Subcutaneous adipose tissue (tissue), 4 donors: Measurements from ENCODE around the gene STUM. TPM values are rescaled to one million over a fixed set of nuclear protein-coding genes. Genes with fewer than 3 reads are reported as not detected.

Experiments used
- total RNA-seq, 4 donors: library from RNA; depleted of rRNA; stranded (reverse); fragments of >200 nt; gene quantifications; one replicate each; pipeline ENCODE4 v1.1.0, GENCODE V29; 2016
- TF ChIP-seq, protein P1 (sequence below): fragments of 450-650 bp; IDR thresholded peaks from one replicate; pipeline ENCODE4 v1.5.1; 2016; ENCODE audit warnings: low read depth, mild to moderate bottlenecking, control low read depth, antibody characterized with exemption, moderate library complexity

STUM gene
- total RNA-seq, 4 donors from 2014 or later = 0.16 to 4.1 (median 1.4) TPM

DNA sequence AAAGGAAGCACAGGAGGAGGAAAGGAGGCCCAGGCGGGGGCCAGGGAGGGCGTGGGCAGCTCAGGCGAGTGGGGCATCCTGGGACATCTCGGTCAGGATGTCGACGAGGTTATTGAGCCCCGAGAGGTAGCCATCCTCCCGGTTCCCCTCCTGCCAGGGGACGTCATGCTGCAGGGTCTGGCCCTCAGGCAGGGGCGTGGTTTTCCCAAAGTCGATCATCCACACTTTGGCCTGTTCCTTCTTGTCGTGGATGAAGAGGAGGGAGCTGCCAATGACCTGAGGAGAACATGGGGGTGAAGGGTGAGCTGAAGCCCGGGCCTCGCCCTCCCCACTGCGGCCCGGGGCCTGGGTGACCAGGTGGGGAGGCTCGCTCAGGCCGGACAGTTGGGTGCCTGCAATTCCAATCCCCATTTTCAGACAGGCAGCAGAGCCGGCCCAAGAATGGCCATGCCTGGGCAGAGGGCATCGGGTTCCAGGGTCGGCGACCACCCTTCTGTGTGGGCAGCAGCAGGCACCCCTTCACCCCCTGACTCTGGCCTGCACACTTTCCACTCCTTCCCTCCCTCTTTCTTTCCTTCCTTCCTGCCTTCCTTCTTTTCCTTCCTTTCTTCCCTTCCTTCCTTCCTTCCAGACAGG is 86.2 kb downstream of the STUM start:
- TF ChIP-seq, protein P1, sequence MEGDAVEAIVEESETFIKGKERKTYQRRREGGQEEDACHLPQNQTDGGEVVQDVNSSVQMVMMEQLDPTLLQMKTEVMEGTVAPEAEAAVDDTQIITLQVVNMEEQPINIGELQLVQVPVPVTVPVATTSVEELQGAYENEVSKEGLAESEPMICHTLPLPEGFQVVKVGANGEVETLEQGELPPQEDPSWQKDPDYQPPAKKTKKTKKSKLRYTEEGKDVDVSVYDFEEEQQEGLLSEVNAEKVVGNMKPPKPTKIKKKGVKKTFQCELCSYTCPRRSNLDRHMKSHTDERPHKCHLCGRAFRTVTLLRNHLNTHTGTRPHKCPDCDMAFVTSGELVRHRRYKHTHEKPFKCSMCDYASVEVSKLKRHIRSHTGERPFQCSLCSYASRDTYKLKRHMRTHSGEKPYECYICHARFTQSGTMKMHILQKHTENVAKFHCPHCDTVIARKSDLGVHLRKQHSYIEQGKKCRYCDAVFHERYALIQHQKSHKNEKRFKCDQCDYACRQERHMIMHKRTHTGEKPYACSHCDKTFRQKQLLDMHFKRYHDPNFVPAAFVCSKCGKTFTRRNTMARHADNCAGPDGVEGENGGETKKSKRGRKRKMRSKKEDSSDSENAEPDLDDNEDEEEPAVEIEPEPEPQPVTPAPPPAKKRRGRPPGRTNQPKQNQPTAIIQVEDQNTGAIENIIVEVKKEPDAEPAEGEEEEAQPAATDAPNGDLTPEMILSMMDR = no peak

DNA sequence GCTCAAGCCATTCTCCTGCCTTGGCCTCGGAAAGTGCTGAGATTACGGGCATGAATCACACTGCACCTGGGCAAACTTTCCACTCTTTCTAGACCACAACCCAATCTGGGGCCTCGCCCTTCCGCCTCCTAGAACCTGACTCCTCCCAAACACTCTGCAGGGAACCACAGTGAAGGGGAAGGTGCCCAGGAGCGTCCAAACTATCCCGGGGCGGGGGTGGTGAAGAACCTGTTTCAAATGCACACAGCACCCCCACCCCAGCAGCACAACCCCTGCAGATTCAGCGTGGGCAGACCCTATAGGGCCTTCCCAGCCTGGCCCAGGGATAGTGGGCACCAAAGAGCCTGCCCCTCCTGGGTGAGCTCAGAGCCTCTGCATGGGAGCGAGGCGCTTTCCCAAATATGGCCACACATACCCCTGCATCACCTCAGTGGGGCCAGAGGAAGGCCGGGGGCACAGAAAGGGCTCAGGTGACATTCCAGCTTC is 86.9 kb downstream of the STUM start:
- TF ChIP-seq, protein P1 = no peak

DNA sequence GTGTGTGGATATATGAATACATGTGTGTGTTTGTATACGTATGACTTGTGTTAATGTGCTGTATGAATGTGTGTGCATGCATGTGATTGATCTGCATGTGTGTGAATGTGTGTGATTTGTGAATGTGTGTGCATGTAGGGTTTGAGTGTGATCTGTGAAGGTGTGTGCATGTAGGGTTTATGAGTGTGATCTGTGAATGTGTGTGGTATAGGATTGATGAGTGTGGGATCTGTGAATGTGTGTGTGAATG is 88.2 kb downstream of the STUM start:
- TF ChIP-seq, protein P1 = no peak

DNA sequence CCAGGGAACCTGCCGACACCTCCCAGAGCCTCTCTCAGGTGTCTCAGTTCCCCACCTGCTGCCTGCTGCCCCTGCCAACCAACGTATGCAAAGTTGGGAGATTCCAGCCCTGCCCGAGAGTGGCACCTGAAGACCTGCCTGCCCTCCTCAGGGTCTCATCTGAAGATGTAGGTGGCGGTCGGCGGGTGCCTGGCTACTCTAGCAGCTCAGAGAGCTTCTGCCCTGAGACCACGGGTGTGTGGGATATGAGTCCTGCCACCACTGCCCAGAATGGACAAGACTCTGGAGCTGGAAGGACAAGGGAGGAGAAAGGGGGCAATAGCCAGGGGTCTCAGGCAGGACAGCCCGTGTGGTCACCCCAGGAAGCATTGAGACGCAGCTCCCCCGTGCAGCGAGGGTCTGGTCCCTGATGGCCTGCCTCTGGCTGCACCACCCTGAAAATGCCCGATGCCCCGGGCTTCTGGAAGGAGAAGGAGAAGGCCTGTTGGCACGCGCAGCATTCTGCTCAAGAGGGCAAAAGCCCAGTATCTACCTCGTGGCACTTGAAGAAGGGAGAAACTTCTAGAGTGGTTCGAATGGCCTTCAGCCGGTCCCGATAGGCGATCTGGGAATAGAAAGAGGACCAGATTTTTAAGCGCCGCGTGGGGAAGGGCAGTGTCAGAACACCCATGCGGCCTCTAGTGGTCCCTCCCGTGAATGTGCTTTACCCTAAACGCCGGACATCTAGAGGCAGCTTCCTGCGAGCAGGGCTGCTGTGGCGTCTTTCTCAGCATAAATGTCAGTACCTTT is 88.8 kb downstream of the STUM start:
- TF ChIP-seq, protein P1 = no peak

DNA sequence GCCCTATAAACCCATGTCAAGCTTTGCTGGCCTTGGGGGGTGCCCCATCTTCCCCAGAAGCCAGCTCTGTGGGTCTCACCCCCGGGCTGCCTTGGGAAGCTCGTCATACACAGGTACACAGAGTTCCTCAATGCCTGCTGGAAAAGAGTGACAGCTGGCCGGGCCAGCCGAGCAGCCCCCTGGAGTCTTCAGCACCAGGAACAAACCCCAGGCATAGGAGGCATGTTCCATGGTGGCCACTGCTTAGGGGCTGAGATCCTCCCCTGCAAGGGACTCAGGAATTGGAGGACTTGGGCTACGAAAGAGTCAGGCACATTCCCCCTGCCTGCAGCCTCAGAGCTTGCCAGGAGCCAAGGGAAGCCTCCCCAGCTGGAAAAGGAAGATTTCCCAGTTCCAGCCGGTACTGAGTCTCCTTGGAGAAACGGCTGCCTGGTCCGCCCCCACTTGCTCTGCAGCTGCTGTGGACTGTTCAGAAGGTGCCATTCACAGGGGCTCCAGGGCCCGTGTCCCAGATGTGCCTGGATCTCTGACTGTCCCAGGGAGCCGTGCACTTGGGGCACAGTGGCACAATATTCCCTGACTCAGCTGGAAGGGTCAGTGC is 89.5 kb downstream of the STUM start:
- TF ChIP-seq, protein P1 = no peak

DNA sequence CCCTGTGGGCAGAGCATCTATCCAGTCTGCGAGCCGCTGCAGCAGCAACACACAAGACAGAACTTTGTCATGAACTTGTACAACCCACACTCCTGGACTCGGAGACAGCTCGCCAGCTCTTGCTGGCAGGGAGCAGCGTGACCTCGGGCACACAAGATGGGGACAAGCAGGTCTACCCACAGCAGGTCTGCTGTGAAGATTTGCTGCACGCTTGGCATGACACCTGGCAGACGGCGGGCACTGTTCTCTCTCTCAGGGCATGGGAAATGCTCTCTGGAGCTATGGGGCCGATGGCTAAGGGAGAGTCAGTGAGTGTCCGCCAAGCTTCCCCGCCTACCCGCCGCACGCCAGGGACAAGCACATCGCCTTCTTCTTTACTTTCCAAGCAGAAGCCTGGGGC is 90.0 kb downstream of the STUM start:
- TF ChIP-seq, protein P1 = no peak

DNA sequence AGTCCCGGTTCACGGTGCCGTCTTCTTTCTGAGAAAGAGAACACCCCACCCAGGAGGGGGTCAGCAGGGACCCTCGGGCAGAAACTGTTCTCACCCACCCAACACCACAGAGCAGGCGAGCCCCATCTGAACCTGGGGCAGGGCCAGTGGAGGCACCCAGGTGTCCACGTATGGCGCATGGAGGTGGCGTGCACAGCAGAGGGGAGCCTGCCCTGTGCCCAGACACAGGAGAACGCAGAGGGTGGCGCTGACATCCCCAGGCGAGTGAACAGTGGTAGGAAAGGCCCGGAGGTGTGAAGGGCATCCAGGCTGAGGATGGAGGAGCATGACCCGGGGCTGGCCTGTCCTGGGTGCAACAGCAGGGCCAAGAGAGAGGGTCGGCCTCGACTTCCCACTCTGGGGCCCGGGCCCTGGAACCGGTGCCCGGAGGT is 91.1 kb downstream of the STUM start:
- TF ChIP-seq, protein P1 = no peak
